CD4-positive, CD25-positive, alpha-beta regulatory T cell (primary cell): ENCODE results near the gene CEBPA. TPM values are rescaled to one million over a fixed set of nuclear protein-coding genes. Genes with fewer than 3 reads are reported as not detected.
"Not testable (repeated sequence)": the region's sequence is repeated elsewhere in the genome, so short reads cannot be mapped to it uniquely, and the experiment has no call there.

ENCODE experiments used
- ATAC-seq, 2 donors: fragments of 150-1000 bp; cut with Tn5 transposase; one replicate each; pipeline ENCODE4 v1.10.0; 2021; ENCODE audit warnings: low read depth in 2 of 2, moderate number of reproducible peaks in 2 of 2, moderate library complexity in 1 of 2
- DNase-seq, 3 donors: peaks; one replicate each; pipeline versions ENCODE4 v3.0.0 to v3.0.0-alpha.2; 2012 to 2022; ENCODE audit warnings: mixed read lengths in 1 of 3
- H3K27ac ChIP-seq: one replicate; pipeline ENCODE4 v1.7.0; 2013; ENCODE audit warnings: mild to moderate bottlenecking, low read length; ENCODE audit not compliant: insufficient read depth, poor library complexity, severe bottlenecking
- H3K27me3 ChIP-seq: one replicate; pipeline ENCODE4 v1.7.0; 2013; ENCODE audit warnings: low read length; ENCODE audit not compliant: control insufficient read depth, insufficient read depth
- H3K36me3 ChIP-seq: one replicate; pipeline ENCODE4 v1.7.0; 2013; ENCODE audit warnings: mild to moderate bottlenecking, low read length, moderate library complexity; ENCODE audit not compliant: control insufficient read depth, insufficient read depth
- H3K4me1 ChIP-seq: 2 replicates; pipeline ENCODE4 v1.7.0; 2013; ENCODE audit warnings: mild to moderate bottlenecking, low read length; ENCODE audit not compliant: insufficient read depth, control insufficient read depth, poor library complexity, severe bottlenecking
- H3K4me3 ChIP-seq: one replicate; pipeline ENCODE4 v1.7.0; 2013; ENCODE audit warnings: low read depth, mild to moderate bottlenecking, low read length, moderate library complexity
- H3K9me3 ChIP-seq, 2 experiments: 1 replicate in 1 of 2; 2 replicates in 1 of 2; pipeline ENCODE4 v1.7.0; 2013; ENCODE audit warnings: low read length in 2 of 2, mild to moderate bottlenecking in 1 of 2, moderate library complexity in 1 of 2; ENCODE audit not compliant: control insufficient read depth in 2 of 2
- H3K27ac Mint-ChIP-seq, 3 donors: one replicate each; pipeline ENCODE4 v1.8.0; 2020 to 2022; ENCODE audit warnings: mild to moderate bottlenecking in 3 of 3, mixed read lengths in 3 of 3, moderate library complexity in 2 of 3
- H3K27me3 Mint-ChIP-seq: one replicate; pipeline ENCODE4 v1.8.0; 2022; ENCODE audit warnings: mild to moderate bottlenecking, mixed read lengths
- H3K36me3 Mint-ChIP-seq: one replicate; pipeline ENCODE4 v1.8.0; 2020; ENCODE audit warnings: mixed read lengths
- H3K4me1 Mint-ChIP-seq, 4 donors: one replicate each; pipeline ENCODE4 v1.8.0; 2020 to 2022; ENCODE audit warnings: mixed read lengths in 4 of 4, mild to moderate bottlenecking in 1 of 4
- H3K4me3 Mint-ChIP-seq, 4 donors: one replicate each; pipeline ENCODE4 v1.8.0; 2020 to 2022; ENCODE audit warnings: mild to moderate bottlenecking in 4 of 4, mixed read lengths in 4 of 4, moderate library complexity in 3 of 4
- H3K9me3 Mint-ChIP-seq, 7 donors: one replicate each; pipeline ENCODE4 v1.8.0; 2020 to 2022; ENCODE audit warnings: mixed read lengths in 7 of 7, mild to moderate bottlenecking in 3 of 7, moderate library complexity in 2 of 7
- polyA plus RNA-seq, 4 donors: library from polyadenylated mRNA; unstranded; fragments of 300-500 nt; fragmentation: Illumina TruSeq; gene quantifications; one replicate each; pipeline ENCODE4 v1.2.3, GENCODE V29; 2021
- total RNA-seq: library from RNA; stranded (reverse); gene quantifications from one replicate; pipeline ENCODE4 v1.2.3, GENCODE V29; 2022

CEBPA gene
- total and polyA plus RNA-seq, 5 donors from 2014 or later: 0.72 to 3.8 (median 1.8) TPM

DNA sequence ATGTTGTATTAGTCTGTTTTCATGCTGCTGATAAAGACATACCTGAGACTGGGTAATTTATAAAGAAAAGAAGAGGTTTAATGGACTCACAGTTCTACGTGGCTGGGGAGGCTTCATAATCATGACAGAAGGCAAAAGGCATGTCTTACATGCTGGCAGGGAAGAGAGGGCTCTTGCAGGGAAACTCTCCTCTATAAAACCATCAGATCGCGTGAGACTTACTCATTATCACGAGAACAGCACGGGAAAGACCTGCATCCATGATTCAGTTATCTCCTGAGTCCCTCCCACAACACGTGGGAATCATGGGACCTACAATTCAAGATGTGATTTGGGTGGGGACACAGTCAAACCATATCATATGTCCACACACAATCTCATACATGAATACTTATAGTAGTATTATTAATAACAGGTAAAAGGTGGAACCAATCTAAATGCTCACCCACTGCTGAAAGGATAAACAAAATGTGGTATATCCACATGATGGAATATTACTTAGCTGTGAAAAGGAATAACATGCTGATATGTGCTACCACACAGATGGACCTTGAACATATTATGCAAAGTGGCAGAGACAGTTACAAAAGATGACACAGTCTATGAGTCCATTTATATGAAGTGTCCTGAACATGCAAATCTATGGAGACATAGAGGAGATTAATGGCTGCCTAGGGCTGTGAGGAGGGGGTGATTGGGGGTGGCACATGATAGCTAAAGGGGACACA, 20.9 kb upstream of the CEBPA start:
- H3K4me1 ChIP-seq: no peaks in the 10 kb centered on the region
- Mint-ChIP-seq H3K9me3 (peaks cover 0 to 22% (median 3%) of the 10 kb centered on the region in 7 donors), H3K36me3 (no peaks in the 10 kb centered on the region), H3K27ac (no peak overlapping the region), H3K4me1 (no peaks in the 10 kb centered on the region), H3K4me3 (no peak overlapping the region), H3K27me3 (peaks cover 26% of the 10 kb centered on the region)
- H3K4me3 ChIP-seq: no peak overlapping the region
- ATAC-seq (no peak), DNase-seq (no peak)
- H3K36me3 ChIP-seq: no peaks in the 10 kb centered on the region
- H3K27ac ChIP-seq: no peak overlapping the region
- H3K27me3 ChIP-seq: no peaks in the 10 kb centered on the region
- no peaks in the 10 kb centered on the region for H3K9me3 ChIP-seq

DNA sequence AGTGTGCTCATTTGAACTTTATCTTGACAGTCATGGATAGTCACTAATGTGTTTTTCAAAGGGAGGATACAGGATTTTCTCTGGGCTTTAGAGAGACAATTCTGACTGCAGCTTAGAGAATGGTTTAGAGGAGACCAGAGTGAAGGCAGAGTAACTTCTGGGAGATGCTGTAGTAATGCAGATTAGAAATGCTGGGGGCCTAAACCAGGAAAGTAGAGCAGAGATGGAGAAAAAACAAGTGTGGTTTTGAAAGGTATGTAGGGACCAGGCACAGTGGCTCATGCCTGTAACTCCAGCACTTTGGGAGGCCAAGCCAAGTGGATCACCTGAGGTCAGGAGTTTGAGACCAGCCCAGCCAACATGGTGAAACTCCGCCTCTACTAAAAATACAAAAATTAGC, 18.3 kb upstream of the CEBPA start:
- H3K9me3 Mint-ChIP-seq: peaks cover 0 to 20% (median 4%) of the 10 kb centered on the region in 7 donors

GRCh38 chr19:33317991-33318390, 15.7 kb upstream of the CEBPA start:
- not testable (repeated sequence) for H3K9me3 ChIP-seq, H3K4me3 ChIP-seq, H3K36me3 ChIP-seq, H3K4me1 Mint-ChIP-seq, DNase-seq, H3K27ac ChIP-seq, H3K4me3 Mint-ChIP-seq, H3K36me3 Mint-ChIP-seq, H3K27ac Mint-ChIP-seq, H3K4me1 ChIP-seq, ATAC-seq, H3K27me3 ChIP-seq
- peaks cover 23% of the 10 kb centered on the region for H3K27me3 Mint-ChIP-seq
- peaks cover 0 to 19% (median 4%) of the 10 kb centered on the region in 7 donors for H3K9me3 Mint-ChIP-seq

More for the DNA sequence above, 18.3 kb upstream of the CEBPA start:
- peaks cover 19% of the 10 kb centered on the region for H3K27me3 Mint-ChIP-seq
- no peaks in the 10 kb centered on the region for H3K36me3 ChIP-seq
- no peak overlapping the region for H3K4me3 Mint-ChIP-seq
- H3K4me1 ChIP-seq: no peaks in the 10 kb centered on the region
- H3K4me1 Mint-ChIP-seq: no peaks in the 10 kb centered on the region
- no peak overlapping the region for H3K27ac Mint-ChIP-seq
- H3K27ac ChIP-seq: no peak overlapping the region
- DNase-seq (no peak), ATAC-seq (no peak)
- no peaks in the 10 kb centered on the region for H3K36me3 Mint-ChIP-seq
- no peaks in the 10 kb centered on the region for H3K9me3 ChIP-seq
- no peaks in the 10 kb centered on the region for H3K27me3 ChIP-seq
- H3K4me3 ChIP-seq: no peak overlapping the region

DNA sequence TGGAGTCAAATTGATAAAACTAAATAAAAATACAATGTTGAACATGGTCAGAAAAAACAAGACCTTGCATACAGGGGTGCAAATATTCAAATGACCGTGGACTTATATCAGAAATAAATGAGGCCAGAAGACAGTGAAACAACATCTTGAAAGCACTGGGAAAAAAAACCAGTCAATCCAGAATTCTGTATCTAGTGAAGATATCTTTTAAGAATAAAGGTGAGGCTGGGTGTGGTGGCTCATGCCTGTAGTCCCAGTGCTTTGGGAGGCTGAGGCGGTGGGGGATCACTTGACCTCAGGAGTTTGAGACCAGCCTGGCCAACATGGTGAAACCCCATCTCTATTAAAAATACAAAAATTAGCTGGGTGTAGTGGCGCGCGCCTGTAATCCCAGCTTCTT, 15.2 kb upstream of the CEBPA start:
- no peaks in the 10 kb centered on the region for H3K36me3 ChIP-seq
- peaks cover 0 to 16% (median 4%) of the 10 kb centered on the region in 7 donors for H3K9me3 Mint-ChIP-seq
- DNase-seq: no peak
- no peaks in the 10 kb centered on the region for H3K4me1 Mint-ChIP-seq
- H3K9me3 ChIP-seq: no peaks in the 10 kb centered on the region
- no peaks in the 10 kb centered on the region for H3K4me1 ChIP-seq
- H3K4me3 Mint-ChIP-seq: no peak overlapping the region
- H3K4me3 ChIP-seq: no peak overlapping the region
- no peak overlapping the region for H3K27ac ChIP-seq
- no peak for ATAC-seq
- no peaks in the 10 kb centered on the region for H3K36me3 Mint-ChIP-seq
- no peak overlapping the region for H3K27ac Mint-ChIP-seq
- H3K27me3 ChIP-seq: peaks cover 2% of the 10 kb centered on the region
- peaks cover 20% of the 10 kb centered on the region for H3K27me3 Mint-ChIP-seq

DNA sequence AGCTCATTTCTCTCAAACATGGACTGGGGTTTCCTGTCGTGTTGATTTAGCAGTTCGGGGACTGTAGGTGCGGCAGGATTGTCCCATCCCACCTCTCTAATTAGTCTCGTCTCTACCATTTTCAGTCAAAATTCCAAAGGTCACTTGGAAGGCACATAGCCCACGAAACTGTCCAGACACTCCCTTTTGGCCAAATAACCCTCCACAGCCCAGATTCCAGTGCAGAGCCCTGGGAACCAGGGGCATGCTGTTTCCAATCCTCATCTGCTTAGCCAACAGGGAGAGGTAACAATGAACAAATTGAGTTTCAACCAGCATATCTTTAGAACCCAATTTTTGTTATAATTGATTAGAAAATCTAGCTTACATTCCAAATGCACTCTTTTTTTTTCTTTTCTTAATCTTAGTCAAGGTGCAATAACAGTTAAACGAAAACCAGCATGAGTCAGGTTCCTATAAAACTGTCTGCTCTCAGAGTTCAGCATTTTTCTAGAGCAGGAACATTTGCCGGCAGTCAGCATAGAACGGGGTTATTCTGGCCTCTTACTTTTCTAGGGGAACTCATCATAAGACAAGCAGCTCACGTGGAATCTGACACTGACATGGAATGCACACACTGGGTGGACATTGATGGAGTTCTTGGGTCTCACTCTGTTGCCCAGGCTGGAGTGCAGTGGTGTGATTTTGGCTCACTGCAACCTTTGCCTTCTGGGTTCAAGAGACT, 14.4 kb upstream of the CEBPA start:
- Mint-ChIP-seq H3K4me3 (no peak overlapping the region), H3K27ac (no peak overlapping the region), H3K36me3 (no peaks in the 10 kb centered on the region), H3K9me3 (peaks cover 0 to 14% (median 4%) of the 10 kb centered on the region in 7 donors), H3K27me3 (peaks cover 20% of the 10 kb centered on the region), H3K4me1 (no peaks in the 10 kb centered on the region)
- Histone ChIP-seq H3K4me3 (no peak overlapping the region), H3K36me3 (no peaks in the 10 kb centered on the region), H3K27me3 (peaks cover 2% of the 10 kb centered on the region), H3K4me1 (no peaks in the 10 kb centered on the region), H3K27ac (no peak overlapping the region), H3K9me3 (no peaks in the 10 kb centered on the region)
- DNase-seq: no peak
- ATAC-seq: no peak

DNA sequence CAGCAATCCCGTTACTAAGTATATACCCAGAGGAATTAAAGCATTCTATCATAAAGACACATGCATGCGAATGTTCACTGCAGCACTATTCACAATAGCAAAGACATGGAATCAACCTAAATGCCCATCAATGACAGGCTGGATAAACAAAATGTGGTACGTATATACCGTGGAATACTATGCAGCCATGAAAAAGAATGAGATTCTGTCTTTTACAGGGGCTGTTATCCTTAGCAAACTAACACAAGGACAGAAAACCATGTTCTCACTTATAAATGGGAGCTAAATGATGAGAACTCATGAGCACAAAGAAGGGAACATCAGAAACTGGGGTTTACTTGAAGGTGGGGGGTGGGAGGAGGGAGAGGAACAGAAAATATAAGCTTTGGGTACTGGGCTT, 10.5 kb upstream of the CEBPA start:
- H3K4me1 ChIP-seq, H3K36me3 ChIP-seq, H3K9me3 Mint-ChIP-seq, H3K4me3 ChIP-seq, H3K27me3 ChIP-seq, H3K9me3 ChIP-seq, H3K36me3 Mint-ChIP-seq, ATAC-seq, H3K4me3 Mint-ChIP-seq, H3K27ac ChIP-seq, H3K27ac Mint-ChIP-seq, DNase-seq, H3K4me1 Mint-ChIP-seq: not testable (repeated sequence)
- peaks cover 31% of the 10 kb centered on the region for H3K27me3 Mint-ChIP-seq

GRCh38 chr19:33312065-33312464, 9.7 kb upstream of the CEBPA start:
- ATAC-seq: no peak
- Histone ChIP-seq H3K27me3 (peaks cover 2% of the 10 kb centered on the region), H3K4me3 (no peak overlapping the region), H3K36me3 (no peaks in the 10 kb centered on the region), H3K9me3 (no peaks in the 10 kb centered on the region), H3K27ac (no peak overlapping the region), H3K4me1 (no peaks in the 10 kb centered on the region)
- no peaks in the 10 kb centered on the region for H3K4me1 Mint-ChIP-seq
- H3K36me3 Mint-ChIP-seq: no peaks in the 10 kb centered on the region
- H3K27me3 Mint-ChIP-seq: peaks cover 37% of the 10 kb centered on the region
- no peak overlapping the region for H3K4me3 Mint-ChIP-seq
- peaks cover 0 to 8% (median 0%) of the 10 kb centered on the region in 7 donors for H3K9me3 Mint-ChIP-seq
- no peak overlapping the region for H3K27ac Mint-ChIP-seq
- no peak for DNase-seq

DNA sequence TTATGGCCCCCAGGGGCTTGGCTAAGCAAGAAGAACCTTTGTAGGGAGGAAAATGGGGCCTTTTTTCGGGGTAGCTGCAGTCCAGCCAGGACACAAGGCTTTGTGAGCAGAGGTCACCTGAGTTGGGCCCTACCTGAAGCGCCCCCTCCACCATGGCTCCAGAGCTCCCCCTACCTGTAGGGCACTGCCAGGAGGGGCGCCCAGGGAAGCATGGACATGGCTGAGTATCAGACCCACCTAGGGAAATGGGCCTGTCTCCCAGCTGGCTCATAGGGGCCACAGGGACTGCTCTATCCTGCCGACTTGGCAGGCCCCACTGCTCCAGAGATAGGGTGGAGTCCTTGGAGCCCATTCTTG, 9.0 kb upstream of the CEBPA start:
- H3K27me3 Mint-ChIP-seq: peaks cover 44% of the 10 kb centered on the region
- Histone ChIP-seq H3K27me3 (peaks cover 2% of the 10 kb centered on the region), H3K36me3 (no peaks in the 10 kb centered on the region), H3K4me3 (no peak overlapping the region), H3K4me1 (no peaks in the 10 kb centered on the region), H3K9me3 (no peaks in the 10 kb centered on the region), H3K27ac (no peak overlapping the region)
- no peaks in the 10 kb centered on the region for H3K4me1 Mint-ChIP-seq
- ATAC-seq (no peak), DNase-seq (no peak)
- H3K27ac Mint-ChIP-seq: no peak overlapping the region
- H3K36me3 Mint-ChIP-seq: no peaks in the 10 kb centered on the region
- H3K4me3 Mint-ChIP-seq: no peak overlapping the region
- peaks cover 0 to 4% (median 0%) of the 10 kb centered on the region in 7 donors for H3K9me3 Mint-ChIP-seq
